Measurements from ENCODE around the gene KISS1R. TPM values are rescaled to one million over a fixed set of nuclear protein-coding genes. Genes with fewer than 3 reads are reported as not detected.
A peak's percentile ranks its signal among the peaks of the same experiment; 100 is the strongest.

Gene KISS1R
- total and polyA plus RNA-seq, 2 of the 4 experiments (the other 2 are of a cell fraction): not detected

GRCh38 chr19:961866-962620 lies 44.9 kb downstream of the KISS1R start:
- H4K20me1 ChIP-seq (ENCODE audit: insufficient read depth, low read length): peaks cover 33% of the 10 kb centered on the region; the same call in 1 of the 2 replicates
- no peaks in the 10 kb centered on the region for H3K9me3 ChIP-seq (ENCODE audit: control insufficient read depth, insufficient read depth, low read length)
- BruUV-seq (replicated peaks): no TSS peak
- H3K9me1 ChIP-seq (ENCODE audit: insufficient read depth, low read length): peaks cover 10% of the 10 kb centered on the region
- DNase-seq (peak; percentile 68), ATAC-seq (ENCODE audit: low read depth) (peak; percentile 91)
- no peak overlapping the region; the same call in 1 of the 2 replicates for H4K5ac ChIP-seq (ENCODE audit: low read depth, low read length)
- H3K14ac ChIP-seq (replicated peaks; ENCODE audit: low read depth, low read length): no peak overlapping the region
- peak overlapping the region; percentile 39; the same call in 1 of the 2 replicates for H4K91ac ChIP-seq (ENCODE audit: insufficient read depth, low read depth, low read length)
- peaks cover 65% of the 10 kb centered on the region for H3K36me3 ChIP-seq (ENCODE audit: control insufficient read depth, insufficient read depth, low read length)
- no peak overlapping the region for H3K4me2 ChIP-seq (ENCODE audit: low read depth, low read length)
- H3K56ac ChIP-seq (ENCODE audit: extremely low read depth, insufficient read depth, low read length): no peak overlapping the region
- H2AFZ ChIP-seq (replicated peaks; ENCODE audit: low read length, poor library complexity): peak overlapping the region; percentile 74
- peak overlapping the region; percentile 73 for H2AK9ac ChIP-seq (replicated peaks; ENCODE audit: low read depth, low read length, poor library complexity)
- H3K23ac ChIP-seq (ENCODE audit: low read depth, low read length): no peak overlapping the region
- dilution Hi-C loops (cut with HindIII; ENCODE audit: low sequenced_read_pairs, unreplicated experiment): no loop called here
- ChIA-PET CTCF (no interaction called here), POLR2A (ENCODE audit: unreplicated experiment) (interaction anchor here (0.6 kb wide), 1 partner anchor 9 kb away, joined by 9 read pairs; no protein-coding TSS in a partner anchor)
- H3K79me1 ChIP-seq (ENCODE audit: low read depth in 1 of 2, low read length in 2 of 2): peaks cover 48 to 81% of the 10 kb centered on the region in 2 experiments
- TF ChIP-seq MXI1 (IDR thresholded peaks at IDR 0.05; ENCODE audit: borderline replicate concordance, low read depth, low read length) (no peak), BHLHE40 (IDR thresholded peaks at IDR 0.05; ENCODE audit: low read depth, low read length) (no peak), RCOR1 (IDR thresholded peaks at IDR 0.05; ENCODE audit: insufficient replicate concordance, low read length) (no peak), MAZ (IDR thresholded peaks at IDR 0.05; ENCODE audit: borderline replicate concordance, low read depth, low read length) (peak; percentile 45; the same call in 1 of the 2 replicates), USF2 (IDR thresholded peaks at IDR 0.05; ENCODE audit: low read depth, low read length) (peak; percentile 44; the same call in 1 of the 2 replicates), NFE2L2 (IDR thresholded peaks at IDR 0.05; ENCODE audit: low read depth, low read length) (no peak), CTCF (conservative IDR thresholded peaks at IDR 0.05; ENCODE audit: low read depth, low read length) (no peak)
- H4K8ac ChIP-seq (ENCODE audit: low read depth in 2 of 2, low read length in 2 of 2): 0 out of 4 replicates have a peak overlapping the region, but pooled peaks of 1 of the 2 experiments have one; percentile 6
- H3K4me1 ChIP-seq (ENCODE audit: control insufficient read depth, insufficient read depth, low read length): peaks cover 10% of the 10 kb centered on the region
- 100% methylated on average over 1 of the region's 14 CpGs; no CpG with 5 or more reads in 1 of the 2 experiments for WGBS, 2 experiments (ENCODE audit: extremely low coverage in 2 of 2, insufficient read length in 1 of 2)
- H3K9ac ChIP-seq (ENCODE audit: low read depth, low read length): no peak overlapping the region
- peak overlapping the region; percentile 30; the same call in 1 of the 2 replicates for H3K27ac ChIP-seq (ENCODE audit: insufficient read depth, low read length)
- H2BK120ac ChIP-seq (ENCODE audit: low read depth, low read length): no peak overlapping the region
- H2BK5ac ChIP-seq (ENCODE audit: low read depth, low read length, poor library complexity, severe bottlenecking): no peak overlapping the region
- no peak overlapping the region for H3K18ac ChIP-seq (ENCODE audit: low read depth, low read length)
- peak overlapping the region; percentile 42 for H3K4ac ChIP-seq (ENCODE audit: low read depth, low read length)
- H2BK15ac ChIP-seq (ENCODE audit: low read depth, low read length): no peak overlapping the region
- intact Hi-C loops (cut with micrococcal nuclease): loop anchor here (2.0 kb wide), 1 partner anchor 29 kb away; no protein-coding TSS in a partner anchor
- no peaks in the 10 kb centered on the region for H3K27me3 ChIP-seq (ENCODE audit: control insufficient read depth, insufficient read depth, low read length)
- H2BK20ac ChIP-seq (ENCODE audit: low read depth, low read length): no peak overlapping the region
- H2AK5ac ChIP-seq (ENCODE audit: low read depth, low read length): peak overlapping the region; percentile 74; the same call in 1 of the 2 replicates
- no peak overlapping the region for H3K4me3 ChIP-seq (ENCODE audit: insufficient read depth, low read depth, low read length)
- in situ Hi-C loops (cut with MboI; ENCODE audit: low sequenced_read_pairs): no loop called here

All from IMR-90 (cell line).